Activated CD4-positive, alpha-beta T cell treated with anti-CD3 and anti-CD28 coated beads, Interleukin-10, Interleukin-2, amounts not matched to agents 100 ng/mL and 50 ng/mL, durations not matched to agents 16 hours and 8 hours (primary cell): ENCODE measurements around the gene CDKN1C.

Source experiments
- DNase-seq: peaks from one replicate; pipeline ENCODE4 v3.0.0-alpha.2; 2020

CDKN1C gene

GRCh38 chr11:2904153-2905052 lies 18.8 kb upstream of the CDKN1C start:
- DNase-seq = no peak

- DNase-seq = no peak
Observed at GRCh38 chr11:2903672-2904011, 18.1 kb upstream of the CDKN1C start.

- DNase-seq = no peak
Observed at GRCh38 chr11:2902784-2903671, 17.5 kb upstream of the CDKN1C start.

GRCh38 chr11:2901854-2902783 lies 16.5 kb upstream of the CDKN1C start:
- DNase-seq = peak; percentile 98

- no peak for DNase-seq
Observed at GRCh38 chr11:2901196-2901796, 15.7 kb upstream of the CDKN1C start.

GRCh38 chr11:2899080-2899783 lies 13.7 kb upstream of the CDKN1C start:
- no peak for DNase-seq

- peak; percentile 88 for DNase-seq
Observed at GRCh38 chr11:2898366-2899079, 12.9 kb upstream of the CDKN1C start.

- no peak for DNase-seq
Observed at GRCh38 chr11:2897048-2897447, 11.5 kb upstream of the CDKN1C start.

GRCh38 chr11:2896047-2896446 lies 10.5 kb upstream of the CDKN1C start:
- no peak for DNase-seq

GRCh38 chr11:2893935-2894334 lies 8.4 kb upstream of the CDKN1C start:
- DNase-seq = no peak

GRCh38 chr11:2892967-2893528 lies 7.5 kb upstream of the CDKN1C start:
- DNase-seq = peak; percentile 61

GRCh38 chr11:2892215-2892966 lies 6.8 kb upstream of the CDKN1C start:
- DNase-seq = peak; percentile 84

GRCh38 chr11:2891326-2892214 lies 6.0 kb upstream of the CDKN1C start:
- DNase-seq = no peak

- no peak for DNase-seq
Observed at GRCh38 chr11:2890466-2891294, 5.1 kb upstream of the CDKN1C start.

- no peak for DNase-seq
Observed at GRCh38 chr11:2889362-2890273, 4.0 kb upstream of the CDKN1C start.

GRCh38 chr11:2888266-2888968 lies 2.8 kb upstream of the CDKN1C start:
- peak; percentile 86 for DNase-seq
